ELF-1 (cell line): ENCODE measurements around the gene CLN5.
A peak's percentile ranks its signal among the peaks of the same experiment; 100 is the strongest.
"Not testable (repeated sequence)": the region's sequence is repeated elsewhere in the genome, so short reads cannot be mapped to it uniquely, and the experiment has no call there.

ENCODE experiments used
- DNase-seq: peaks from one replicate; pipeline ENCODE4 v3.0.0-alpha.2; 2016; ENCODE audit warnings: low read depth, low spot score

Gene CLN5

DNA sequence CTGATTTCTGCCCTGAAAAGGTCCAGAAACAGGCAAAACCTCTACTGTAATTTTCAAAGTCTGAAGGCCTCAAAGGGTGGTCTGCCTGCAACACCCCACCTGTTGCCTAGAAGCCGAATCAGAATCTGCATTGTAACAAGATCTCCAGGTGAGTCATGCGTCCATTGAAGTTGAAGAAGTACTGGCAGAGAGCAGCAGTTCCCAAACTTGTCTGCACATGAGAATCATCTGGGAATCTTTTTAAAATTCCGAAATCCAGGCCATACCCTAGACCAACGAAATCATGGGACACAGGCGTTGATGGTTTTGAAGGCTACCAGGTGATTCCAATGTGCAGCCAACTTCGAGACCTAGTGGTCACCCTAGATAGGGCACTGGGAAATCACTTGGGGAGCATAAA, 16.0 kb upstream of the CLN5 start:
- no peak for DNase-seq

DNA sequence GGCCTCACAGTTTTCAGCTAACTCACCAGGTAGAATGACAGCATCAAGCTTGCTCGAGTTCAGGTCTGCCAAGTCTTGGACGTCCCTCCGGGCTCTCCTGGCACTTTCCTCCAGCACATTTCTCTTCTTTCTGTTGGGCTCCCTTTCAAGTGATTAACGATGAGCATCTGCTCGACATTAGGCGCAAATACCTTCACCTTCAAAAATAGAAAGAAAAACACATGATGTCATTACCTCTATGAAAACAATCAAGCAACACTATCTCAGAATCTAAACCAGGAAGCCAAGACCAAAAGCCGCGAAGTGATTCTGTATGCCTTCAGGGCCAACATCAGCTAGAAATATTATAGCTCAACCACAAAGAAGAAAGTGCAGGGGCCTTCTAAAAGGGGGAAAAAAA, 15.4 kb upstream of the CLN5 start:
- DNase-seq = no peak

DNA sequence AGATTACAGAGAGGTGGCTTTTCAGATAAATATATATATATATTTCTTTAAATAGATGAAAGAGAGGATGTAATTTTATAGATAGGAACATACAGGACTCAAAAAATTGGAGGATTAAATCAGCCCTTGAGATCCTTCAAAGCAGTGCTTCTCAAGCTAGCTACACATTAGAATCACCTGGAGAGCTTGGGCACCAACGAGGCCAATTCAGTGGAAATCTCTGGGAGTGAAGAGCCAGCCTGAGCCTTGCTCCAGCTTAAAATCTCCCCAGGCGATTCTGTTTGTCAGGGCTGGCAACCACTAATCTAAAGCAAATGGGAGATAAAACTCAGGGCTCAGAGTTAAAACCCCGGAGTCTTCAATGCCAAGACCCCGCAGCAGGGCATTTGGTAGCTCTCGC, 15.0 kb upstream of the CLN5 start:
- DNase-seq = no peak

DNA sequence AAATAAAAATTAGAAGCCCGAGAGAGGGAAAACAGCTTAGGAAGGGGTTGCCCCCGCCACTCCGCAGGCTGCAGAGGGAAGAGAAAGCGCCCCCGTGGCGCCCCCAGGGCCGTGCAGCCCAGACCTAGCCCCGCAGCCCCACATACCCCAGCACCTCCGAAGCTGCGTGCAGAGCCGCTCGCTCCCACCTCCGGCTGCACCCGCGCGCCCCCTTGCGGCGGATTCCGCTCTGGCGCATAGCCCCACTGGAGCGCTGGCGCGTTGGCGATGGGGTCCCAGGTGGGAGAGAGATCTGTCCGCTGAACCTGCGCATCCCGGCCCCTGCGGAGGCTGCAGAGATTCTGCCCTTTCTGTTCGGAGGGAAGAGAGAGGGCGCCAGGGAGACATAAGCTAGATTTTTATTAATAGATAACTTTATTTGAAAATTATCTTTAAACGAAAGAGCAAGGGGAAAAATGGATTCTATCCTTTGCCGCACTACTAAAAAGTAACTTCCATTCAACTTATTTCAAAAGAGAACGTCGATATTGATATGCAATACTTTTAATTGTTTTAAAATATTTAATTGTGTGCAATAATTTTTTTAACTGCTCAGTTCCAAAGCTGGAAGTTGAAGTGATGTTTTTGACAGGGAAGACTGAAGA, 11.7 kb upstream of the CLN5 start:
- DNase-seq = peak; percentile 94

DNA sequence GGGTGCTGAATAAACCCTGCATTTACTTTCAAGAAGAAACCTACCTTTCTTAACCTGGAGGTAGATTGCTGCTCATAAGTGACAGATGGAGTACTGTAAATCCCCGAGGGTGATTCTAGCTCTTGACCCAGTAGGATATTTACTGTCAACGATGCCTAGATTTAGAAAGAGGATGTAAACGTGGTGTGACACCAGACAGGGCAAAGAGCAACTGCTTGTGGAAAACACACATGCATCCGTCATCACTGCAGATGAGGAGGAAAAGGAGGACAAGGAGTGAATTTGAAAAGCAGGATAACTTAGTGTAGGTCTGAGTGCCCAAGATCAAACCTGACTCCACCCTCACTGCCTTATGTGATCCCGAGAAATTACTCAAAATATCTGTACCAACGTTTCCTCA, 9.8 kb upstream of the CLN5 start:
- no peak for DNase-seq

DNA sequence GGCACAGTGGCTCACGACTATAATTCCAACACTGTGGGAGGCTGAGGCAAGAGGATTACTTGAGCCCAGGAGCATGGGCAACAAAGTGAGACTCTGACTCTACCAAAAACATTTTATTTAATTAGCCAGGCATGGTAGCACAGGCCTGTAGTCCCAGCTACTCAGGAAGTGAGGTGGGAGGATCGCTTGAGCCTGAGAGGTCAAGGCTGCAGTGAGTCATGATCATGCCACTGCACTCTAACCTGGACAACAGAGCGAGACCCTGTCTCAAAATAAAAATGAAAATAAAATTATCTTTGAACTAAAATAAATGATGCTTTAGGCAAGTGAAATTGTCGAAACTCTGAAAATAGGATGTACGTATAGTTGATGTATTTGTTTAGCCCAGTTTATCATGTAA, 8.2 kb upstream of the CLN5 start:
- no peak for DNase-seq

DNA sequence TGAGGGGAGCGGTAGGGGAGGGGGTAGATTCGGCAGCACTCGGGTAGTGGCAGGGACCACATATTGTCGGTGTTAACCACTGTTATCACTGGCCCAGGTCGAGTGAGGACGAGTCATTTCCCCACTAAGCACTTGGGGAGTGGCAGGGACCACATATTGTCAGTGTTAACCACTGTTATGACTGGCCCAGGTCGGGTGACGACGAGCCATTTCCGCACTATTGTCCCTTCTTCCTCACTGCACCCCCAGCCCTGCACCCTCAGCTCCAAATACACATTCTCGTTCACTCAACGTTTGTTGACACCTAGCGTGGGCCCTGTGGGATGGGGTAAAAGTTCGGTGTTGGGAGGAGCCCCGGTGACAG, 467 bp upstream of the CLN5 start:
- DNase-seq = no peak

DNA sequence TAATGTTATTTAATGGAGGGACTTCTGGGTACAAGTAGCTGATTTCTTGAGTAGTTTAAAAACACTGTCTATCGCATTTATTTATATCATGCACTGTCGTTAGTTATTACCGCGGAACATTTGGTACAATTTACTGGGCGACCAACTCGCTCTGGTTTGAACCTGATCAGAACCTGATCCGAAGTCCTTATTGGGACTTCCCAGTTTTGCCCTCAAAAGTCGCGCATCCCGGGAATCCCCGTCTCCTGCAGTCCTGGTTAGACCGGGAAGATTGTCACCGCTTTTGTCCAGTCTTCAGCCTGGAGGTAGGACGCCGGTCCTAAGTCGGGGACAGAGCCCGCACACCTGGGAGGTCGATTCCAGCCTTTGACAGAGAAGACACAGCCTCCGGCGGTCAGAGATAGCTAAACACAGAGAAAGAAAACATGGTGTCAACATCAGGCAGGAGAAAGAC, 694 bp downstream of the CLN5 start:
- DNase-seq = peak; percentile 68

DNA sequence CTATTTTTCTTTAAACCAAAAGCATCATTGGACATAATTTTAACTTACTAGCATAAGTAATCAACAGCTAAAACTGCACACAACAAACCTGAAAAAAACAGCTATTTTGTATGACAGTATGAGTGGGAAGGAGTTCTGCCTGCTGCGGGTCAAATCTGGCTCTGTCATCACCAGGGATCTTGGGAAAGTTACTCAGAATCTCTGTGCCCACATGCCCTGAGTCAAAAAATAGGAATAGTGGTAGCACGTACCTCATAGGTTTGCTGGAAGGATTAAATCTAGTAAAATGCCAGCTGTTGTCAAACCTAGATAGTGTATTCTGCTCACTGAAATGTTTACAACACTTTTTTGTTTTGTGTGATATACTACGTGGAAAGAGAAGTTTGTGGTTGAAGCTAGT, 1.1 kb downstream of the CLN5 start:
- no peak for DNase-seq

DNA sequence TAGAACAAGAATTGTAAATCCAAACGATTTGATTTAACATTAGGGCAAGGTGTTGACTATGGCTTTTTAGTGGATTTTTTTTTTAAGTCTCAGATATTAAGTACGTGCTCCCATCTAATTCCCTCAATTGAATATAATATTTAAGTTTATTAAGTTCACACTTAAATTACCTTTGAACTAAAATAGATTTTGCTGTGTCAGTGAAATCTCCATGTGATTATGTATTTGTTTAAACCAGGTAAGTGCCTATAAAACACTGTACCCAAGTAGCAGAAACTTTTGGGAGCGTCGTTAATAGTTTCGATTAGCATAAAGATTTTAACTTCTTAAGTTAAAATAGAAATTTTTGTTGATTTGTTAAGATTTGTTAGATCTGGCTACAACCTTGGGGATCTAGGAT, 1.6 kb downstream of the CLN5 start:
- no peak for DNase-seq

DNA sequence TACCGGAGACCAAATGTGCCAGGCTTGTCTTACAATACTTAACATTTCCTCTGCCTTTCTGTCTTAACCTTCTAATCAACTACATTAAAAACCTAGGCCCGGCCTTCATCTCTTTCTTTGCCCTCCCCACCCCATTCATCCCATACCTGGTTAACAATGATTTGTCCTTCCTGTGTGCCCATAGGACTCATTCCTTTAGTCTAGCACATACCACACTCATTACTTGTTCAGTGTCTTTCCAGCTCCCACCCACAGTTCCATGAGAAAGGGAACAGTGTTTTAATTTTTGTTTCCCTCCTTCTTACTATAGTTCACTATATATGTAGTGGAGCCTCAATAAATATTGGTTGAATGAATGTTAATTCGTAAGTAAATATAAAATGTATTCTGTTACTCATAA, 2.4 kb downstream of the CLN5 start:
- DNase-seq = no peak

DNA sequence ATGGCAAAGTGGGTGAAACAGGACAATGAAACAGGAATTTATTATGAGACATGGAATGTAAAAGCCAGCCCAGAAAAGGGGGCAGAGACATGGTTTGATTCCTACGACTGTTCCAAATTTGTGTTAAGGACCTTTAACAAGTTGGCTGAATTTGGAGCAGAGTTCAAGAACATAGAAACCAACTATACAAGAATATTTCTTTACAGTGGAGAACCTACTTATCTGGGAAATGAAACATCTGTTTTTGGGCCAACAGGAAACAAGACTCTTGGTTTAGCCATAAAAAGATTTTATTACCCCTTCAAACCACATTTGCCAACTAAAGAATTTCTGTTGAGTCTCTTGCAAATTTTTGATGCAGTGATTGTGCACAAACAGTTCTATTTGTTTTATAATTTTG, 8.6 kb downstream of the CLN5 start:
- DNase-seq = no peak

DNA sequence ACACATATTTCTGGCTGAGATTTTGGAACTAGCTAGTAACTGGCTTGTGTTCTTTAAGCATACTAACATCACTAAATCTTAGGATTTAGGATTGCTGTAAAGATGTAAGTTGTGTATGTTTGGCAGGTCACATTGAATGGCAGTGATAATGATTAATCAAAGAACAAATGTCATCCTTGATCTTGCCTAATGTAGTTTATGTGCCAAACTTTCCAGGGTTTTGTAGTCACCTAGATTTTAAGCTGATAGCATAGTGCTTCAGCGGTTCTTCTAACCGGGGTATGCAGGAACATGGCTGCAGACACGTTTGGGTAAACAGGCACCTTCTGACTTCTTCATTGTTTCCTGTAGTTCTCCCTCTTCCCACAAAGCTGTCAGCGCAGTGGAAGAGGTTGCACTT, 9.7 kb downstream of the CLN5 start:
- DNase-seq = no peak

DNA sequence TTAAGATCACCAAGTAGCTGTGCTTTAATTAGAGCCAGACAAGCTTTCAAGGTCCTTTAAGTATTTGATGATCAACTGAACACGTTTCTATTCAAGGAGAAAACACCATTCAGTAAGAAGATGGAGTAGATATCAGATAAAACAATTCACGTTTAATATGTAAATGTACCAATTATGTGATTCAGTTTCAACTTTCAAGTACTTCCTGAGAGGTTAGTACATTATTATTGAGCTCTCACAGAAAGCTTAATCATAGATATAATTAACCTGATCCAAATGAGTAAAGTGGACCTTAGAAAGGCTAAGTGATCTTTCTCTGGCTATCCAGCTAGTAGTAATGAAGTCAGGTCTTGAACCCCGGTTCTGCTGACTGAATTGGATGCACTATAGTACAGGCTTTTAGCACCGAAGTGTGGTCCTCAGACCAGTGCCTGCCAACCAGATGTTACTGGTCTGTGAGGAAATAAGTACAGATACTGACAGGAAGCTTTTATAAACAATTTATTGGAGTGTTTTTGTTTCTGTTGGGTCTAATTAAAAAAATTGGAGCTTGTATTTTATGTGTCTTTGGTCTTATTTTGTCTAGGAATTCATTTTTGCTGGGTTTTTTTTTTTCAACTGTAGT, 10.2 kb downstream of the CLN5 start:
- DNase-seq = no peak

DNA sequence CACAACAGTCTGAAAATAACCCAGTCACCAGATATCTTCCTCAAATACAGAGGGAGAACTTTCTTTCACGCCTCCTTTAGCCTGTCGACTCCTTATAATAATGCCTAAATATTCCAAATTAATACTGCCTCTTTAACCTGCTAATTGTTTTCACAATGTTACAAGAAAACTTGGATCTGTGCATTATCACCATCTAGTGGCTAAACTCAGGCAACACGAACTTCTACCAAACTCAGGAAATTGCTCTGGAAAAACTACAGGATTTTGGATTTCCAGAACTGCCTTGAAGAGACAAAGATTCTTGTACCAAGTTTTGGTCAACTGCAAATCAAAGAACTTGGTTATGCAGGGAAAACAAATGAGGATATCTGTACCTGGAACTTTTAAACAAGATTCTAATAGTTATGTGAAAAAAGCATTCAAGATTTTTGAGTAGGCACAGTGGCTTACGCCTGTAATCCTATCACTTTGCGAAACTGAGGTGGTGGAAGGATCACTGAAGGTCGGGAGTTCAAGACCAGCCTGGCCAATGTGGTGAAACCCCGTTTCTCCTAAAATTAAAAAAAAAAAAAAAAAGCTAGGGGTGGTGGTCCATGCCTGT, 10.8 kb downstream of the CLN5 start:
- no peak for DNase-seq

DNA sequence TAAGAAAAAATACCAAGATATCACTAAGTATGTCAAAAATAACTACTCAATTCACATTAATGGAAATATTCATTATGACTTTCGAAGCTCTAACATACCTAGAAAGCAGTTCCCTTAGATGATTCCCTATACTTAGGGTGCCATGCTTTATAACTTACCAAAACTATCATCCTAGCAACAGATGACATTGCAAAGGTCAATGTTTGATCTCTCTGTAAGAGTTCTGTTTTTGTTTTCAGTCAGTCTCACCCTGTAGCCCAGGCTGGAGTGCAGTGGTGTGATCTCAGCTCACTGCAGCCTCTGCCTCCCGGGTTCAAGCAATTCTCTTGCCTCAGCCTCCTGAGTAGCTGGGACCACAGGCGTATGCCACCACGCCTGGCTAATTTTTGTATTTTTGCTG, 16.5 kb downstream of the CLN5 start:
- not testable (repeated sequence) for DNase-seq

DNA sequence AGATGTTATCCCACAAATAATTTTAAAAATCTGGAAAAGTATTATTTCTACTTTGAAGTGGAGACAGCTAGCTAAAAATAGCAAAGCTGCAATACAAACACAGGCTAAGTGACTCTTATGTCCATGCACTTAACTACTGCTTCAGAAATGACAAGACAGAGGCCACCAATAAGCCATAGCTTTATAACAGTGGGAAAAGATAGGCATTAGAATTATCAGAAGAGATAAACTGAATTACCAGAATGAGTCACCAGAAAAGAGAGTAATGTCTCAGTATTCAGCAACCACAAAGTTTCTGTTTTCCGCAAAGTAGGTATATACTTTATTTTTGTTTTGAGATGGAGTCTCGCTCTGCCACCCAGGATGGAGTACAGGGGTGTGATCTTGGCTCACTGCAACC, 17.1 kb downstream of the CLN5 start:
- no peak for DNase-seq

DNA sequence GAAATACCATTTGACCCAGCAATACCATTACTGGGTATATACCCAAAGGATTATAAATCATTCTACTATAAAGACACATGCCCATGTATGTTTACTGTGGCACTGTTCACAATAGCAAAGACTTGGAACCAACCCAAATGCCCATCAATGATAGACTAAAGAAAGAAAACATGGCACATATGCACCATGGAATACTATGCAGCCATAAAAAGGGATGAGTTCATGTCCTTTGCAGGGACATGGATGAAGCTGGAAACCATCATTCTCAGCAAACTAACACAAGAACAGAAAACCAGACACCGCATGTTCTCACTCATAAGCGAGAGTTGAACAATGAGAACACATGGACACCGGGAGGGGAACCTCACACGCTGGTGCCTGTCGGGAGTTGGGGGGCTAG, 17.8 kb downstream of the CLN5 start:
- DNase-seq = not testable (repeated sequence)

DNA sequence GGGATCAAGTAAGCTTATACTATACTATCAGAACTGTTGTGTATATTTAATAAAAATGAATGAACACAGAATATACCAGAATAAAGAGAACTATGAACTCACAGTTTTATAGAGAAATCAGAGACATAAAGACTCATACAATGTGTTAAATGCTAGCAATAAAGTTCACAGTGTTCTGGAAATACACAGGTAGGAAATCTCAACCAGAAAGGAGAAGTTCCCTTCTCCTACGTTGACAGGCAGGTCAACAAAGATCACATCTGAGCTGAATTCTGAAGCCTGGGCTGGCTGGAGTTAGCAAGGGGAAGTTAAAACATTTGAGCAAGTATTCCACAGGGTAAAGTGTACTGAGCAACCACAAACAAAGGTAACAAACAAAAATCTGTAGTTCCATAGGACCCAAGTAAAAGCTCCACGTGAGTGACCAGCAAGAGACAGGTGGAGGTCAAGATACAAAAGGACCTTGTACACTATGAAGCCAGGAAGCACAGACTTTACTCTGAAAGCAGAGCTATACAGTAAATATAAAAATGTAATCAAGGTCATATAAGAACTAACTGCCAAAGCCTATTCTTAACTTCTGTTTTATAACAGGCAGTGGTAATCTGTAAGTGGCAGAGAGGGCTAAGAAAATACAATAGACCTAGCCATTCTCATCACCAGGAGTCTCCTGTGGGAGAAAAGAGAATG, 22.1 kb downstream of the CLN5 start:
- DNase-seq = no peak

DNA sequence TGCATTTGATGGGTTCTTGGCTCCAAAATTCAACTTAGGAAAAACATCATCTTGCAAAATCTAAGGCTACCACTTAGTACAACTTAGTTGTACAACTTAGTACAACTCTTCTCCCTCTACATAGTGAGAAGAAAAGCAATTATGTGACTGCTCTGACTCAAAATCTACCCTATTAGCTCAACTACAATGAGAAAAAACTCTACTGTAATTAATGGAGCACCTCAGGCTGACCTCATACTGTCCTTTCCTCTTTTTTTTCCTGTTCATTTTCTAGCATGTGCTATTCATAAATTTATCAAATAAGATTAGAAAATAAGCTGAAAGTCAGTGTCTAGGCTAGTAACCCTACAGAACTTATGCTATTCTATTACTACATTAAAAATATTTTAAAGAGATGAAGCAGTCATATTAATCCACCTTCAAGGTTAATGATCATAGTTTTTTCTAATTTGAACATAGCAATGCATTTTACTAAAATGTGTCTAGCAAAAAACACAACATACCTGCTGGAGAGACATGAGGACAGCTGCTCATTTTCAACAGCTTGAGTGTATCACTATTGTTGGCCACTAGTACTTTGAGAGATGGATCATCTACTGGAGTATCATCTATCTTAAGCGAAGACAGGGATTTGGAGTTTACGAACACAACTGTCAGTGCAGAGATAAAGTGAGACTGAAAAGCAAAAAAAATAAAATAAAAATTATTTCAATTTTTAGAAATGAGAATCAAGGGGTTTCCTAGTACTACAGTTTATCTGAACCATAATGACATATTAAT, 23.2 kb downstream of the CLN5 start:
- DNase-seq = no peak

DNA sequence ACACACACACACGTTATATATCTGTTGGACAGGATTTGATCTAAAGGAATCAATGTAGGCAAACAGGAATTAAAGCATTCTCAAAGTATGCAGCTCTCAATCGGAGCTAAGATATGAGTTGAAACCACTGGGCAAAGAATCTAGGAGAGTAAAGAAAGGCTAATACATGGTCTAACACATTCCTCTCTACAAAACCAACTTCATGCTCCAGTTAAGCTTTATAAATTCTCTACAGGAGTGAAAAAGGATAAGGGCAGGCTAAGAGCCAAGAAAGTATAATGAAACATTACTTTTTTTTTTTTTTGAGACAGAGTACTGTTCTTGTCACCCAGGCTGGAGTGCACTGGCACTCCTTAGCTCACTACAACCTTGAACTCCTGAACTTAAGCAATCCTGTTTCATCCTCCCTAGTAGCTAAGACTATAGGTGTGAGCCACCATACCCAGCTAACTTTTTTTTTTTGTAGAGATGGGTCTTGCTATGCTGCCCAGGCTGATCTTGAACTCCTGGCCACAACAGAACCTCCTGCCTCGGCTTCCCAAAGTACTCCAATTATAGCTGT, 24.5 kb downstream of the CLN5 start:
- no peak for DNase-seq
